Endothelial cell of umbilical vein (primary cell): ENCODE measurements around the gene GAB1.

ENCODE experiments used
- EZH2 ChIP-seq: IDR thresholded peaks from 2 replicates; pipeline ENCODE4 v1.6.1; 2012; ENCODE audit warnings: borderline replicate concordance, low read depth, mild to moderate bottlenecking, moderate library complexity, low read length, inconsistent platforms; ENCODE audit not compliant: severe bottlenecking
- JUN ChIP-seq: IDR thresholded peaks from 2 replicates; pipeline ENCODE4 v1.6.1; 2011; ENCODE audit warnings: borderline replicate concordance, low read depth; ENCODE audit not compliant: insufficient read length, insufficient read depth
- MYC ChIP-seq: IDR thresholded peaks from one replicate; pipeline ENCODE4 v1.6.1; 2011; ENCODE audit warnings: mild to moderate bottlenecking, low read depth, low read length
- POLR2A ChIP-seq: IDR thresholded peaks from 2 replicates; pipeline ENCODE4 v1.6.1; 2012; ENCODE audit warnings: low read depth, mild to moderate bottlenecking, control low read depth, low read length
- POLR2AphosphoS5 ChIP-seq: IDR thresholded peaks from 2 replicates; pipeline ENCODE4 v1.6.1; 2012; ENCODE audit warnings: low read depth, mild to moderate bottlenecking, control low read depth, low read length, moderate library complexity; ENCODE audit not compliant: insufficient read depth
- TF ChIP-seq, protein P1 (sequence below), 2 donors: IDR thresholded peaks; 1 replicate in 1 of 2; 2 replicates in 1 of 2; pipeline ENCODE4 v1.5.1; 2011; ENCODE audit warnings: low read length in 2 of 2, mild to moderate bottlenecking in 2 of 2, moderate library complexity in 2 of 2, control low read depth in 1 of 2, inconsistent platforms in 1 of 2, low read depth in 1 of 2; ENCODE audit not compliant: insufficient read depth in 1 of 2; ENCODE audit errors: extremely low read depth in 1 of 2
- TF ChIP-seq, protein P2 (sequence below): IDR thresholded peaks from 2 replicates; pipeline ENCODE4 v1.6.1; 2011; ENCODE audit not compliant: insufficient read depth, insufficient read length

DNA sequence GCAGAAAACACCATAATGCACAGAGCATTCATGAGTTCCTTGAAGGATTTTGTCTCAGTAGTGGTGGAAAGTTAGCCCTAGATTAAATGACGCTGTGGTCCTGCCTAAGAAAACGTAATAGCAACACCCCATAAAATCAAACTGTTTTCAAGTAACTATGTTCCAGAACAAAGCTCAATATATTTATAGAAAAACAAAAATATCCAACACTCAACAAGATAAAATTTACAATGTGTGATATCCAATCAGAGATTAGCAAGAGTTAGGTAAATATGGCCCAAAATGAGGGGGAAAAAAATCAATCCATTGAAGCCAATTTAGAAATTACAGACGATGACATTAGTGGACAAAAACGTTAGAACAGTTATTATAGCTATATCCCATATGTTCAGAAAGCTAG lies 9.9 kb upstream of the GAB1 start:
- TF ChIP-seq POLR2AphosphoS5: no peak
- TF ChIP-seq, protein P1, sequence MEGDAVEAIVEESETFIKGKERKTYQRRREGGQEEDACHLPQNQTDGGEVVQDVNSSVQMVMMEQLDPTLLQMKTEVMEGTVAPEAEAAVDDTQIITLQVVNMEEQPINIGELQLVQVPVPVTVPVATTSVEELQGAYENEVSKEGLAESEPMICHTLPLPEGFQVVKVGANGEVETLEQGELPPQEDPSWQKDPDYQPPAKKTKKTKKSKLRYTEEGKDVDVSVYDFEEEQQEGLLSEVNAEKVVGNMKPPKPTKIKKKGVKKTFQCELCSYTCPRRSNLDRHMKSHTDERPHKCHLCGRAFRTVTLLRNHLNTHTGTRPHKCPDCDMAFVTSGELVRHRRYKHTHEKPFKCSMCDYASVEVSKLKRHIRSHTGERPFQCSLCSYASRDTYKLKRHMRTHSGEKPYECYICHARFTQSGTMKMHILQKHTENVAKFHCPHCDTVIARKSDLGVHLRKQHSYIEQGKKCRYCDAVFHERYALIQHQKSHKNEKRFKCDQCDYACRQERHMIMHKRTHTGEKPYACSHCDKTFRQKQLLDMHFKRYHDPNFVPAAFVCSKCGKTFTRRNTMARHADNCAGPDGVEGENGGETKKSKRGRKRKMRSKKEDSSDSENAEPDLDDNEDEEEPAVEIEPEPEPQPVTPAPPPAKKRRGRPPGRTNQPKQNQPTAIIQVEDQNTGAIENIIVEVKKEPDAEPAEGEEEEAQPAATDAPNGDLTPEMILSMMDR (IDR thresholded peaks at IDR 0.05; ENCODE audit: extremely low read depth in 1 of 2, insufficient read depth in 1 of 2, low read depth in 1 of 2, low read length in 2 of 2): no peak
- no peak for TF ChIP-seq JUN
- TF ChIP-seq, protein P2, sequence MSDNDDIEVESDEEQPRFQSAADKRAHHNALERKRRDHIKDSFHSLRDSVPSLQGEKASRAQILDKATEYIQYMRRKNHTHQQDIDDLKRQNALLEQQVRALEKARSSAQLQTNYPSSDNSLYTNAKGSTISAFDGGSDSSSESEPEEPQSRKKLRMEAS: no peak
- TF ChIP-seq POLR2A: no peak
- no peak for TF ChIP-seq EZH2
- no peak for TF ChIP-seq MYC
